CD4-positive, alpha-beta T cell treated with Interleukin-2 at 100 ng/mL for 4 hours (primary cell): ENCODE results near the gene DCDC2C.

Experiments
- DNase-seq: peaks from one replicate; pipeline ENCODE4 v3.0.0-alpha.2; 2020; ENCODE audit warnings: low spot score

DCDC2C gene

DNA sequence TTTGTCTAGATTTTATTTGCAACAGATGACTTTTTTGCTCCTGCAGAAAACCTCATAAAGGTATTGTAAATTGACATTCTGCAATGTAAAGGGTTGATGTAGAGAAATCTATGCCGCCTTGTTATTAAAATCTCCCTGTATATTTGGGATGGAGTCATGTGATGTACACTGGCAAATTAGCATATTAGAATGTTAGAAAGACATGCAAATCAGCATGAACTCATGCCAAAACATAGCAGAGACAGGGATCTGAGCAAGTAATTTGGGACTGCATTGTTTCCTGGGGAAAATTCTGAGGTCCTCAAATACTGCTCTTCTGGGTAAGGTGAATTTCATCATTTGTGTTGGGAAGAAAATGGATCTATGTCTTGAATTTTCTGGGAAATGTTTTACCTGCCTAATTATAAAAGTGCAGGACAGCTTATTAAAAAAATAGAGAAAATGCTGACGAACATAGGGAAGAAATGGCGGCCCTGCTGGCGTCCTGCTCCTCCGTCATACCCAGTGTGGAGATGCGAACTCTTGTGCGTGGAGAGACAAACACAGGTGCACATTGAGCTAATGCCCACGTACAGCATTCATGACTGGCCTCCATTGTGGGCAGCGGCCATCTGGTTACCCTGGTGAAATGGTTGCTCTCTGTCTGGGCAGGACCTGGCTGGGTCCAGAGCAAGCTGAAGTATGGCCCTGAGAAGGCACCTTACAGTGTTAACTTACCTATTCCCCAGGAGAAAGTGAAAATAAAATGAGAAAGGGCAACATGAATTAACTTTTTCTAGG, 29.1 kb upstream of the DCDC2C start:
- no peak for DNase-seq

DNA sequence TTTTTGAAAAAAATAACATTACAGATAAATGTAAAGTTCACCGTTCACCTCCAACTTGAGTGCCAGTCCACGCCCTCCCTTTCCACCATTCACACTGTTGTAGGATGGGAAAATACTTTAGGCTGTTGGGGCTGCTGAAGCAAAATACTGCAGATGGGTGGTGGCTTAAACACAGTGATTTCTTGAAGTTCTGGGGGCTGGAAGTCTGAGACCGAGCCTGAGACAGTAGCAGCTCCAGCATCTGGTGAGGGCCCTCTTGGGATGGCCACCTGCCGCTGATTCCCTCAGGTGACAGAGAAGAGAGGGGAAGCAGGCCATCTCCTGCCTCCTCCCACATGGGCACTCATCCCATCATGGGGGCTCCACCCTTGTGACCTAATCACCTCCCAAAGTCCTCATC, 27.7 kb upstream of the DCDC2C start:
- DNase-seq = no peak

DNA sequence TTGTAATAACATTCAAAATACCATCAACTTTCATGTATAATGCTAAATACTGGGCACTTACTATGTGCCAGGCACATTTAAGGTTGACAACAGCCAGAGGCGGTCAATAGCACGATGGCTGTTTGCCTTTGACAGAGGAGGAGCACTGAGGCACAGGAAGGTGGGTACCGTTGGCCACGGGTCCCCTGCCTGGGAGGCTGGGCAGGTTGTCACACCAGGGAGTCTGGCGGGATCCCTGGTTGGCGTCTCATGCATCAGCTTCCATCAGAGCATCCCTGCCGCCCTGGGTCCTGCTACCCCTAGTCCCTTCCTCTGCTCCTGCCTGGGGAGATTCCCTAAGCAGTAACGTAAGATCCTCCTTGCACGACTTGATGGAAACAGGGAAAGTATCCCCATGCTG, 25.9 kb upstream of the DCDC2C start:
- no peak for DNase-seq

DNA sequence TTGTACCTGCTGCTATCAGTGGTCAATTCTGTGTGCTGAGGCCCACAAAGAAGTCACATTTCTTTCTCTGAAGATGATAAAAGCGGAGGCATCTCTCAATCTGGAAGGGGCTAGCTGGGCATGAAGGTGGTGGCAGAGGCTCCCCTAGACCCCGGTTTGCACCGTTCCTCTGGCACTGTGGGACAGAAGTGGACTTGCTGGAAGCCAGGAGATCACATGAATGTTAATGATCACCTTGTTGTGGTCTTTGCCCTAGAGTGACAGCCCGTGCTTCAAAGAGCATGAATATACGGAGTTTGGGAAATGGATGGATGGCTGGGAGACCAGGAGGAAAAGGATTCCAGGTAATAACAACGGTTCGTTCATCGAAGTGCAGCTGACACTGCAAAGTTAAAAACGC, 25.2 kb upstream of the DCDC2C start:
- DNase-seq = no peak

DNA sequence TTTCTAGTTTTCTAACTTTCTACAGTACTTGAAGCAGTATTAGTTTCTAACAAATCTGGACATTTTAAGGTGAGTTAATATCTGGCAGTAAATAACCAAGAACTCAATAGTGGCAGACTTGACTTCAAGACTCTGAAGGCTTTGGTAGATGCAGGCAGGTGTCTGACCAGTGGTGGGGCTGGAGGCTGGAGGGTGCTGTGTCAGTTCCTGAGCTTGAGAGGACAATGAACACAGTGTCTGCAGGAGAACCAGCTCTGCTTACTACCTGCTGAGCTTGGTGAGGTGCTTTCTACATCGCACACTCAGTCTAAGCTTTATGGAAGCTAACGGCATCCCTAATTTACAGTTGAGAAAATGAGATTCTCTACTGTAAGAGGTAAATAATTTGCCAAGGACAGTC, 24.2 kb upstream of the DCDC2C start:
- no peak for DNase-seq

DNA sequence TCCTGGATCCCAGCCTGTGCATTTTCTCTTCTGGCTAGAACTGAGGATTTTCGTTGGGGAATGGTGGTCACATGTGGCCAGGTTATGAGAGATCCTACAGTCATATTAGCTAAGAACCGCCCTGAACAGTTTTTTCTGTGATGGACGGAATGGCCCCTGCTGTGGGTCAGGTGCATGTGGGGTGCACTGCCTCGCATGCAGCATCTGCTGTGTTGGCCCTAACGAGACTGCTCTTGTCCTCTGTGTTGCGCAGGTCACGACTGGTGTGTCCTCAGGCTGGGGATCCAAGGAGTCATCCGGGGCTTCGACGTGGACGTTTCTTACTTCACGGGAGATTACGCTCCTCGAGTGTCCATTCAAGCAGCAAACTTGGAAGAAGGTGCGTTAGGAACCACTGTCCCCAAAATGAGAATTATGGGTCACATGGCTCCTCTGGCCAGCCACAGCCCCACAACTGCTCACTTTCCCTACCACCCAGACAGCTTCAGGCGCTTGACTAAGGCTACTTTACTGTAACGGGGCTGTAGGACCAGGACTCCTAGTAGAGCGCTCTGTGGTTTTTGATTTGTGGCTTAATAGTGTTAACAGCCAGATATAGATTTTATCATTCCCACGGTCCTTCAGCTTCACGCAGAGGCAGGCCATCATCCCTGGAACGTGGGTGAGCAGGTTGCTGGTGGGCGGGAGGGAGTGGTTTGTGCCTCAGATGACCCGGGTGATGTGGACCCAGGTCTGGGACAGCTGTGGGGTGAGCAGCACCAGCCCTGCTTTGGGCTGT, 23.6 kb upstream of the DCDC2C start:
- no peak for DNase-seq

DNA sequence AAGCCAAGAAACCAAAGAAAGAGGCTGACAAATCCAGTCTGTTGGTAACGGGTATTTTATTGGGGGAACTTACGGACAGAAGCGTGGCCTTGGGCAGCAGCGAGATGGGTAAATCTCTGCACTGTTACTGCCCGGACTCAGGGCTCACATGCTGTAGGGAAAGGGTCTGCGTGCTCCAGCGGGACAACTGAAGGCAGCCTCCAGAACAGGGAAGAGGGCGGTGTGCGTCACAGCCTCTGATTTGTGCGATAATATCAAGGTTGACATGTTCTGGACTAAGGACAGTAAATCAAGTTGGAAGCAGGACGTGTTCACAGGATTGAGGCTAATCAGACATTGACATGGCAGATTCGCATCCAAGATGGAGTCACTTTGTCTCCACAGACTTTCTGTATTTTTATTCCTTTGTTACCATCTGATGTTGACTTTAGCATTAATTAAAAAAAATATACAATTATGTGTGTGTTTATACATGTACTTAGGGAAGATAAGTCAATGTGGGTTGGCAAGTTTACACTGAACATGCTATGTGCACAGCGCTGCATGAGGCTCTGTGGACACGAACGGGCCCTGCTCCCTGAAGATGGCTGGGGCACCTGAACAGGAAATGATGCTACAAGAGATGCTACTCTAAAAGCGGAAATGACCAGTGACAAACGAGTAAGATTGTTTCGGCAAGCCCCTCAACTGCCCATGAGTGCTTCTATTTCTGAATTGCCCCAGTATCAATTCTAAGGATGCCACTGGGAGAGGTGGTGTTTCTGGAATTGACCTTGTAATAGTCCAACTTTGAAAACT, 22.6 kb upstream of the DCDC2C start:
- no peak for DNase-seq

DNA sequence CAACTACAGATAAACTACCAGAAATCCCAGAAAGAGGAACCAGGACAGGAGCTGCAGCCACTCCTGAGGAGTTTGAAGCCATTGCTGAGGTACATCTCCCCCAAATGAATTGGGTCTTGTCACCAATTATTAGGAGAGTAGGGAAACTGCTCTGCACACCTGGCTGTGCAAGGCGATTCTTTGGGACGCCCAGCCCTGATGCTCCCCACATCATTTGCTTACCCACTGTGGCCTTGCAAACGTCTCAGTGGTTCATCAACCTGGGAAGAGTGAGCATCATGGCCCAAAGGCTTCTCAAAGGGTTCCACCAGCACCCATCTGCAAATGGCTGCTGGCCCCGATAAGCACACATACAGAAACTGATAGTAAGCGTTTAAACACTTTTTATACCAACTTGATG, 21.8 kb upstream of the DCDC2C start:
- no peak for DNase-seq

DNA sequence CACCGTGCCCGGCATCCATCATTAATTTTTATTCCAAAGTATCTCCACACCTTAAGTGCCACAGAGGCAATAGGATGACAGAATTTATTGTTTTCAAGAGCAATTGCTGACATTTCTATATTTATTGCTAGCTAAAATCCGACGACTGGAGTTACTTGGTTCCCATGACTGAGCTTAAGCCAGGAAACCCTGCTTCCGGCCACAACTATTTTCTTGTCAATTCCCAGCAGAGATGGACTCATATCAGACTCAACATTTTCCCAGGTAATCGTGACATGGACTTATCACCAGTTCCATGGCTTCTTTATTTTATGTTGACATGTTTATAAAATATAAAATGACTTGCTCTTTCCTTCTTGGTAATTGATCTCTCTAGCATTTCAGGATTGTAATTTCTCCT, 20.6 kb upstream of the DCDC2C start:
- DNase-seq = no peak

DNA sequence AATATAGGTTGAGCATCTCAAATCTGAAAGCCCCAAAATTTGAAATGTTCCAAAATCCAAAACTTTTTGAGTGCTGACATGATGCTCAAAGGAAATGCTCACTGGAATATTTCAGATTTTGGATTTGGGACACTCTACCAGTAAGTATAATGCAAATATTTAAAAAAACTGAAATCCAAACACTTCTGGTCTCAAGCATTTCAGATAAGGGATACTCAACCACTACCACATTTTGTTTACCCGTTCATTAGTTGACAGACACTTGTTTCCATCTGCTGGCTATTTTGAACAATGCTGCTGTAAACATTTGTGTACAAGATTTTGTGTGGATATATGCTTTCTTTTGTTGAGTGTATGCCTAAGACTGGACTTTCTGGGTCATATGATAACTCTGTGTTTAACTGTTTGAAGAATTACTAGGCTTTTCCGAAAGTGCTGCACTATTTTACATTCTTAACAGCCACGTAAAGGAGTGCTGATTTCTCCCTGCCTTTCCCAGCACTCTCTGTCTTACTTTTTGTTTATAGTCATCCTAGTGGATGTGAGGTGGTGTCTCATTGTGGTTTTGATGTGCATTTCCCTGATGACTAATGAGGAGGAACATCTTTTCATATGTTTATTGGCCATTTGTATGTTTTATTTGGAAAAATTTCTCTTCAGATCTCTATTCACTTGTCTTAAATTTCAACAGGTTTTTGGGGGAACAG, 19.5 kb upstream of the DCDC2C start:
- no peak for DNase-seq

DNA sequence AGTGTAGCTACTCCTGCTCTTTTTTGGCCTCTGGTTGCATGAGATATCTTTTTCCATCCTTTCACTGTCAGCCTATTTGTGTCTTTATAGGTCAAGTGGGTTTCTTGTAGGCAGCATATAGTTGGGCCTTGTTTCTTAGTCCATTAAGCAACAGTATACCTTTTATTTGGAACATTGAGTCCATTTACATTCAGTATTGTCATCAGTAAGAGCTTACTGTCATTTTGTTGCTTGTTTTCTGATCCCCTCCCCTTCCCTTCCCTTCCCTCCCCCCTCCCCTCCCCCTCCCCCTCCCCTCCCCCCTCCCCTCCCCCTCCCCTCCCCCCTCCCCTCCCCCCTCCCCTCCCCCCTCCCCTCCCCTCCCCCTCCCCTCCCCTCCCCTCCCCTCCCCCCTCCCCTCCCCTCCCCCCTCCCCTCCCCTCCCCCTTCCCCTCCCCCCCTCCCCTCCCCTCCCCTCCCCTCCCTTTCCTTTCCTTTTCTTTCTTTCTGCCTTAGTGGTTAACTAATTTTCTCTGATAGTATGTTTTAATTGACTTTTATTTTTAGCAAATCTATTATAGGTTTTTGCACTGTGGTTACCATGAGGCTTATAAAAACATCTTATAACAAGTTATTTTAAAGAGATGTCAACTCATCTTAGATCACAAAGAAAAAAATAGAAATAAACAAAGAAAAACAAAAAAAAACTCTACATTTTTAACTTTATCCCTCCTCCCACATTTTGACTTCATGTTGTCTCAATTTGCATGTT, 13.2 kb upstream of the DCDC2C start:
- no peak for DNase-seq

DNA sequence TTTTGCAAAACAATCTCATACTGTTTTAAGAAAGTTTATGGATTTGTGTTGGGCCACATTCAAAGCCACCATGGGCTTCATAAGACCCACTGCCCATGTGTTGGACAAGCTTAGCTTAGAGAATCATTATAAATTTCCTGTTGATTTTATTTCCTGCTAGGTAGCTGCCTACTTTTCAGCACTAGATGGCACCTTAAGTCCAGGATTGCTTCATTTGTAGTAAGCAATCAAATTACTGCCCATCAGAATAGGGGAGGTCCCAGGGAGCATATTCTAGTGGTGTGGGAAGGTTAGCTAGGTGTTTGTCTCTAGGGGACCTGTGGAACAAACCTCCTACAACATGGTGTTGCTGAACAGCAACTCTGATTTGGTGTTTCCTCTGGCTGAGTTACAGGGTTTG, 11.0 kb upstream of the DCDC2C start:
- no peak for DNase-seq

DNA sequence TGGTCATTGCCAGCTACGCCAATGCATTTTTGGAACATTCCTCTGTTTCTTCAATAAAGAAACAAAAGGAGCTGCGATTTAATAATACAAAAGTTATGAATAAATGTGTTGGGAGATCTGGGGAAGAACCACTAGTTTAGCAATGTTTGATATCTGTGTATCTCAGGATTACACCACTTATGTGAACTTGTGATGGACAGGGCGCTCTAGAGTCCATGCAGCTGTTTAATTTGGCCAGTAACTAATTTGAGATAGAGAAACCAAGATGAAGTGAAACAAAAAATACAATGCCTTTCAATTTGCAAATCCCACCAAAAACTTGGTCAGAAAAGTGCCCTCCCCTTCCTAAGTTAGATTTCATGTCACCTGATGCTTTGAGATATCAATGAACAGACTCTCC, 6.8 kb upstream of the DCDC2C start:
- no peak for DNase-seq

DNA sequence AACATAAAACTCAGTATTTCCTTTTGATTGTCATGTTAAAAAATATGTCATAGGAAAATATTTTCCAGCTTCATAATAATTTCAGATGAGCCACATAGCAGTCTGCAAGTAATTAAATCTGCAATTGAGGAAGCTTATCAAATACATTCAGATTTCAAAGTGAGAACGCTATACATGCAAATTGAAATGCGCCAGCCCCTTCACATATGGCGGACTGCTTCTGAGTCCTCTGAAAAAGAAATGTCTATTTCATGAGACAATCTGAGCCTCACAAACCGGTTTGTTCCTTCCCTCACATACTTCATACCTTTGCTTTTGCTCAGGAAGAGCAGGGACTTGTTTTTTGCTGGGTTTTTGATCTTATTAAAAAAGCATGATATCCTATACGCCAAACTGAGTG, 2.3 kb upstream of the DCDC2C start:
- no peak for DNase-seq

DNA sequence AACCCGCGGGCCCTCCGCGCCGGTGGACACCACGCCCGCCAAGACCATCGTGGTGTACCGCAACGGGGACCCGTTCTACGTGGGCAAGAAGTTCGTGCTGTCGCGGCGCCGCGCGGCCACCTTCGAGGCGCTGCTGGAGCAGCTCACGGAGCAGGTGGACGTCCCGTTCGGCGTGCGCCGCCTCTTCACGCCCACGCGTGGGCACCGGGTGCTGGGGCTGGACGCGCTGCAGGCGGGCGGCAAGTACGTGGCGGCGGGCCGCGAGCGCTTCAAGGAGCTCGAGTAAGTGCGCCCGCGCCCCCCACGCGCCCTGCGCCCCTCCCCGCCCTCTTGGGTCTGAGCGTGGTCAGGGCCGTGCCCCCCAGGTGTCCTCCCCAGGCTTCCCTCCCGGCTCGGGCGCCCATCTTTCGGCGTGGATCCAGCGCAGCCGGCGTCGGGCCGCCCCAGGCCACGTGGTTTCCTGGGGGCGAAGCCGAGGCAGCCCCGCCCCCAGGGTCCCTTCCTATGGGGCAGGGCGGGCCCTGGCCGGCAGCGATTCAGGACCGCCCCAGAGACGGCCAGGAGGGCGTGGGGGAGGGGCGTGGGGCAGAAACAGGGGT, 481 bp downstream of the DCDC2C start:
- DNase-seq = no peak

DNA sequence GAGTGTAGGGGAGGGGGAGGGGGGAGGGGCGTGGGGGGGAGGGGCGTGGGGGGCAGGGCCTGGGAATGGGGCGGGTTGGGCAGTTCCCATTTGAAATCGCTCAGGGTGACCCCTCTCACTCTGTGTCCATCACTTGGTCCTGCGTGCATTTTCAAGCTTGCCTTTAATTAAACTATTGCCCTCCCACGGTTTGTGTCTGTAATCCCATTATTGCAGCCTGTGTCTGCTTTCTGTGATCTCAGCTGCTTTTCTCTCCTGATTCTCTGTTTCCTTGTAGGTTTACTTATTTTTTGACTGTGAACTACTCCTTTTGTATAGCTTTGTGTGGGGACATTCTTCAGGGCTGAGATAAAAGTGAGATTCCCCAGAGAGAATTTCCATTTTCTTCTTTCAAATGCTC, 1.3 kb downstream of the DCDC2C start:
- DNase-seq = no peak

DNA sequence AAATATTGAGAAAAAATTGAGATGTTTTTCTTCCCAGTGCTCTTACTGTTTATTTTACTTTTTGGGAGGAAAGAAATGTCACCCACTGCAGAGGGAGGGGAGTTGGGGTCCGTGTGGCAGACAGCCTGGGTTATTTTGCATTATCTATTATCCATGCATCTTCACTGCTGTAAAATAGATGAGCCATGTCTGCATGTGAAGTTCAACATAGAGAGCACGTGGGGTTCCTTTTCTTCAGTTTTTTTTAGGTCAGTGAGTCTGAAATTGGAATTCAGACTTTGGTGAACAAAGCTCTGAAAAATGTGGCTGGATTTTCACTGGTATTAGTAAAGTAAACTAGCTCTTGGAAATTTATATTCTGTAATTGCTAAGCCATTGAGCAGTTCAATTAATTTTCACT, 2.4 kb downstream of the DCDC2C start:
- DNase-seq = no peak

DNA sequence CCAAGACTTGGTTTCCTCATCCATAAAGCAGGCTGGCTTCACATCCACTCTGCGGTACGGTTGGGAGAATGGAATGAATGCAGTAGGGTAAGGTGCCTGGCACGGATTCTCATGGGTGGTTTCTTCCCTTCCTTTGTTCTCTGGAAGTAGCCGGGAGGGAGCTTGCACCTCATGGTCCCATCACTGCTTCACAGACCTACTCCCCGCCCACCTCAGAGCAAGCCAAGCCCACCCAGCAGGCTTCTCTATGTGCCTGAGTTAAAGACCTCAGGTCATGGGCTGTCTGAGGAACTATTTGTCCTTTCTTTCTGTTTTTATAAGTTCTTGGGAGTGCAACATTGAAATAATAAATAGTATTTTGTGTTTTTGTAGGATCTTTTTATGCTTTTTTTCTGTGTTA, 3.5 kb downstream of the DCDC2C start:
- DNase-seq = no peak

DNA sequence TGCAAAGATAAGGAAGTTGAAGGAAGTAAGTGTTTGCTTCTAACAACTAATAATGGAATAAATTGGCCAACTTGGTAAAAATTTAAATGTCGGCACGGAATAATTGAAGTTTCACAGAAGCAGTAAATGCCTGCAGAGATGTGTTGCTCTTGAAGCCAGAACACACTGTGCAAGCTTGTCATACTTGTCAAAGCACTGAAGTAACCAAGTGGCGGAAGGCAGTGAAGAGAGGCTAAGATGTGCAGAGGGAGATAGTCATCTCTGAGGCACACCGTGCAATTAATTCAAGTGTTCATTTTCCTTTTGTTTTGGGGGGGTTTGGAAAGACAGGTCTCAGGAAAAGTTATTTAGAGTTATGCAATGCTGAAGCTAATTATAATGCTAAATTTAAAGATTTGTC, 5.2 kb downstream of the DCDC2C start:
- no peak for DNase-seq

DNA sequence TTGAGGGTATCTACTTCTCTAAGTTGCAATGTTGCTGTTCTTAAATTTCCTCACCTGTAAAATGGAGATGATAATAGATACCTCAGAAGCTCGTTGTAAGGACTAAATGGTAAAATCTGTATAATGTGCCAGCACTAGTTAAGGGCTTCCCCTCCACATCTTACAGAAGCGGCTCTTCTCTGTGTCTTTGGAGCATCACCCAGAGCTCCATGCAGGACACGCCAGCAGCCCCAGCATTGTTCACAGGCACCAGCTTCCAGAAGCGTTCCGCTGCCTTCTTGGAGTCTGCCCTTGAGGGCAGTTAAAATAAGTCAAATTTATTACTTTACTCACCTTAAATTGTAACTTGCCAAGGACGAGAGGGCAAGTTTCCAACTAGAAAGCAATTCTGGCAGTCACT, 5.8 kb downstream of the DCDC2C start:
- no peak for DNase-seq

DNA sequence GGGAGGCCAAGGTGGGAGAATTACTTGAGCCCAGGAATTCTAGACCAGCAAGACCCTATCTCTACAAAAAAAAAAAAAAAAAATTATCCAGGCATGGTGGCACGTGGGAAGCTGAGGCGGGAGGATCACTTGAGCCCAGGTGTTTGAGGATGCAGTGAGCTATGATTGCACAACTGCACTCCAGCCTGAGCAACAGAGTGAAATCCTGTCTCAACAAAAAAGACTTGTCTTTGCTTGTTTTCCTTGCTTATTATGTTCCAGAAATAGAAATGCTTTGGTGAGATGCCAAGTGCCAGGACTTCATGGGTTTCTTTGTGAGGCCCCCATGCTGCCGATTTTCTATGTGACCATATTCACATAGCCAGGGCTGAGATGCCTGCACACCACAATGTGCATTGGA, 9.0 kb downstream of the DCDC2C start:
- DNase-seq = no peak
